Measurements from ENCODE around the gene RAB40A.
"Not testable (repeated sequence)": the region's sequence is repeated elsewhere in the genome, so short reads cannot be mapped to it uniquely, and the experiment has no call there.

RAB40A gene

DNA sequence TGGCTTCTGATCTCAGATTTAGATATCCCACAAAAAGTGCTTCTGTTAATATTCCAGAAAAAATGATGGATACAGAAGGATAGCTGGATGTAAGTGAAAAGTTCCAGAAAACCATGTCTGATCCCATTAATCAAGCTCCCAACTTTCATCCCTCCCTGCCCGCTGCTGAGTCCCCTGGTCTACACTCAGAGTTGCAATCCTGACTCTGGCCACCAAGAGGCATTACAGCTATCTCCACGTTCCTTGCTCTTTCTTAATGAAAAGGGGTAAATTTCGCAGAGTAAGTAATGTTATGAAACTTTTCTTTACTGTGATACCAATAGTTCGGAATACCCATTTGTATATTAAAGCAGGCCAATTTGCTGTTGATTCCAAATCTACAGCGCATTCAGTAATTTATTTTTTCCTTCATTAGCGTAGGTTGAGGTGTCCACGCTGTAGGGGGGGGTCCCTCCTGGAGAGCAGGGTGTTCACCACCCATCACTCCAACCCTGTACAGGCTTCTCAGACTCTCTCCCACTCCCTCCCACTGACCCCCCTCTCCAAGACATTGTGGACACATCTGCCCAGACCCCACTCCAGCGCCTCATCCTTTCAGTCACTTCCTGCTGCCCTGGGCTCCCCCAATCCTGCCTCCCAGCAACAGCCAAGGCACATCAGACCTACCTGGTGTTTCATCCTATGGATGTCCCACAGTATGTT, 55.1 kb downstream of the RAB40A start:
- in situ Hi-C loops (cut with HindIII; ENCODE audit: low sequenced_read_pairs): no loop called here
- peak overlapping the region; percentile 0 for H3K4me3 ChIP-seq (ENCODE audit: low read depth, low read length)
- DNase-seq (ENCODE audit: low read depth, low spot score): peak; percentile 52
- TF ChIP-seq, protein P1, sequence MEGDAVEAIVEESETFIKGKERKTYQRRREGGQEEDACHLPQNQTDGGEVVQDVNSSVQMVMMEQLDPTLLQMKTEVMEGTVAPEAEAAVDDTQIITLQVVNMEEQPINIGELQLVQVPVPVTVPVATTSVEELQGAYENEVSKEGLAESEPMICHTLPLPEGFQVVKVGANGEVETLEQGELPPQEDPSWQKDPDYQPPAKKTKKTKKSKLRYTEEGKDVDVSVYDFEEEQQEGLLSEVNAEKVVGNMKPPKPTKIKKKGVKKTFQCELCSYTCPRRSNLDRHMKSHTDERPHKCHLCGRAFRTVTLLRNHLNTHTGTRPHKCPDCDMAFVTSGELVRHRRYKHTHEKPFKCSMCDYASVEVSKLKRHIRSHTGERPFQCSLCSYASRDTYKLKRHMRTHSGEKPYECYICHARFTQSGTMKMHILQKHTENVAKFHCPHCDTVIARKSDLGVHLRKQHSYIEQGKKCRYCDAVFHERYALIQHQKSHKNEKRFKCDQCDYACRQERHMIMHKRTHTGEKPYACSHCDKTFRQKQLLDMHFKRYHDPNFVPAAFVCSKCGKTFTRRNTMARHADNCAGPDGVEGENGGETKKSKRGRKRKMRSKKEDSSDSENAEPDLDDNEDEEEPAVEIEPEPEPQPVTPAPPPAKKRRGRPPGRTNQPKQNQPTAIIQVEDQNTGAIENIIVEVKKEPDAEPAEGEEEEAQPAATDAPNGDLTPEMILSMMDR (IDR thresholded peaks at IDR 0.05; ENCODE audit: low read depth, low read length): peak; percentile 51

DNA sequence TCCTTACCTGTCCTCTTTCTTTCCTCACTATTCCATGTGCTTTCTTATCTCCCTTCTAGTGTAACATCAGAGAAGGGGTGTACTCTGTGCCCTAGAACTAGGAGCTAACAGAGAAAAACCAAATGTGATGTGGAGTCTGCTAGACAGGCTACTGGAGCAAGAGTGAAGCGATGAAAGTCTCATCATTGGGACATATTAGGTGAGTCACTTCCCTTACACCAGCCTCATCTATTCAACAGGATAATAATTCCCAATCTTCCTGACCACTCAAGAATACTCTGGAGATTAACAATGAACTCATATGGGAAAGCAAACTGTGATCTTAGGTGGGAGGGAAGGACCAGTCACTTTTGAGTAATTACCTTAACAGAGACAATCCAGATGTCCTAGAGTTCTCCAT, 58.1 kb downstream of the RAB40A start:
- in situ Hi-C loops (cut with HindIII; ENCODE audit: low sequenced_read_pairs): no loop called here
- TF ChIP-seq, protein P1 (IDR thresholded peaks at IDR 0.05; ENCODE audit: low read depth, low read length): no peak
- no peak for DNase-seq (ENCODE audit: low read depth, low spot score)
- no peak overlapping the region for H3K4me3 ChIP-seq (ENCODE audit: low read depth, low read length)

DNA sequence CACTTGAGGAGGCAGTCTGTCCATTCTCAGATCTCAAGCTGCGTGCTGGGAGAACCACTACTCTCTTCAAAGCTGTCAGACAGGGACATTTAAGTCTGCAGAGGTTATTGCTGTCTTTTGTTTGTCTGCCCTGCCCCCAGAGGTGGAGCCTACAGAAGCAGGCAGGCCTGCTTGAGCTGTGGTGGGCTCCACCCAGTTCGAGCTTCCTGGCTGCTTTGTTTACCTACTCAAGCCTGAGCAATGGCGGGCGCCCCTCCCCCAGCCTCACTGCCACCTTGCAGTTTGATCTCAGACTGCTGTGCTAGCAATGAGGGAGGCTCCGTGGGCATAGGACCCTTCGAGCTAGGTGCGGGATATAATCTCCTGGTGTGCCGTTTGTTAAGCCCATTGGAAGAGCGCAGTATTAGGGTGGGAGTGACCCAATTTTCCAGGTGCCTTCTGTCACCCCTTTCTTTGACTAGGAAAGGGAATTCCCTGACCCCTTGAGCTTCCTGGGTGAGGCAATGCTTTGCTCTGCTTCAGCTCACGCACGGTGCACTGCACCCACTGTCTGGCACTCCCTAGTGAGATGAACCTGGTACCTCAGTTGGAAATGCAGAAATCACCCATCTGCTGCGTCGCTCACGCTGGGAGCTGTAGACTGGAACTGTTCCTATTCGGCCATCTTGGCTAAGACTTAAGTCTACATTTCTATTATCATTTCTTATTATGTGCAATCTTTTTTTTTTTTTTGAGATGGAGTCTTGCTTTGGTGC, 59.1 kb downstream of the RAB40A start:
- not testable (repeated sequence) for DNase-seq (ENCODE audit: low read depth, low spot score)

DNA sequence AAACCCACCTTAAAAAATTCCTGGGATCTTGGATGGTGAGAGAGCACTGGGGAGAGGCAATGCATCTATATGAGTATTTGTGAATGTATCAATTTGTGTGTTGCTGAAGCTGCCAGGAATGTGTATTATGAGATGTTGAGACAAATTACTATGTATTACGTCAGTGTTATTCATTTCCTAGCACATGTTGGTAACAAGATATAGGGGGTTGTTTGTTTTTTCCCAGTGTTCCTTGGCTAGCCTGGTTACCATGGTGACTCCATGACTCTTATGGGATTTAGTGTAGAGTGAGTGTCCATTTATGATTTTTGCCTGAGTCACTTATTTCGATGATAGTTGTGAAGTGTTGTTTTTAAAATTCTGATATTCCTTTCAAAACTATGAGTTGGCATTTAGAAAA, 65.6 kb downstream of the RAB40A start:
- no peak overlapping the region for H3K4me3 ChIP-seq (ENCODE audit: low read depth, low read length)
- in situ Hi-C loops (cut with HindIII; ENCODE audit: low sequenced_read_pairs): no loop called here
- TF ChIP-seq, protein P1 (IDR thresholded peaks at IDR 0.05; ENCODE audit: low read depth, low read length): no peak
- peak; percentile 89 for DNase-seq (ENCODE audit: low read depth, low spot score)

More for the DNA sequence above, 59.1 kb downstream of the RAB40A start:
- in situ Hi-C loops (cut with HindIII; ENCODE audit: low sequenced_read_pairs); H3K4me3 ChIP-seq (ENCODE audit: low read depth, low read length): not testable (repeated sequence)
